Measurements from ENCODE around the gene METTL26.

The METTL26 gene

DNA sequence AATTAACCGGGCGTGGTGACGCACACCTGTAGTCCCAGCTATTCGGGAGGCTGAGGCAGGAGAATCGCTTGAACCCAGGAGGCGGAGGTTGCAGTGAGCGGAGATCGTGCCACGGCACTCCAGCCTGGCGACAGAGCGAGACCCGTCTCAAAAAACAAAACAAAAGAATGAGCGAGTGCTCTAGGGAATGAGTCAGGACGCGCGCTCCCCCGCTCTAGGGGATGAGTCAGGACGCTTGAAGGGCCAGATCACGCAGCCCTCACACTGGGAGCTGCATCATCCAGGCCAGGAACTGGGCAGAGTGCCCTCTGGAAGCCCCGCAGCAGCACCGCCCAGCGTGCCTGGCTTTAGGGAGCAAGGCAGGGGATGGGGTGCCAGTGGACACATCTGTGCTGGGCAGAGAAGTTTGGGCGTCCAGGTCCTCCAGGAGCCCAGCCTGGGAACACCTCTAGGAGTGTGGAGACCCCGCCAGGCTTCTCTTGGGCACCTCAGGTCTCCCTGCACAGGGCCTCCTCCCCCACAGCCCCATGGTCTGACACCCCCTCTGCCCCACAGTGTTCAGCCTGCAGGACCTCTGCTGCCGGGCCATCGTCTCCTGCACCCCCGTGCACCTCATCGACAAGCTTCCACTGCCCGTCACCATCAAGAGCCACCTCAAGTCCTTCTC, 9.2 kb downstream of the METTL26 start:
- no peak overlapping the region for H3K4me2 ChIP-seq
- no peak overlapping the region for H3K27ac ChIP-seq
- TF ChIP-seq Cebpa-rat (IDR thresholded peaks at IDR 0.05): no peak
- peaks cover 69% of the 10 kb centered on the region for H4K20me1 ChIP-seq
- H3K27me3 ChIP-seq: no peaks in the 10 kb centered on the region
- peaks cover 43% of the 10 kb centered on the region for H3K36me3 ChIP-seq
- no peak overlapping the region for H3K9ac ChIP-seq
- peaks cover 51% of the 10 kb centered on the region for H3K4me1 ChIP-seq
- no peaks in the 10 kb centered on the region for H3K9me3 ChIP-seq
- no peak overlapping the region for H3K4me3 ChIP-seq

GRCh38 chr16:625977-626765, 9.9 kb downstream of the METTL26 start:
- Histone ChIP-seq H3K9ac (no peak overlapping the region), H3K4me2 (no peak overlapping the region), H3K36me3 (peaks cover 43% of the 10 kb centered on the region), H3K9me3 (no peaks in the 10 kb centered on the region), H4K20me1 (peaks cover 74% of the 10 kb centered on the region), H3K4me1 (peaks cover 56% of the 10 kb centered on the region), H3K4me3 (no peak overlapping the region), H3K27me3 (no peaks in the 10 kb centered on the region), H3K27ac (no peak overlapping the region)
- TF ChIP-seq Cebpa-rat (IDR thresholded peaks at IDR 0.05): no peak

- H3K4me2 ChIP-seq: peak overlapping the region; percentile 58
- peaks cover 43% of the 10 kb centered on the region for H3K36me3 ChIP-seq
- TF ChIP-seq Cebpa-rat (IDR thresholded peaks at IDR 0.05): no peak
- no peaks in the 10 kb centered on the region for H3K9me3 ChIP-seq
- peaks cover 71% of the 10 kb centered on the region for H4K20me1 ChIP-seq
- H3K9ac ChIP-seq: peak overlapping the region; percentile 29; the same call in 1 of the 2 replicates
- H3K4me1 ChIP-seq: peaks cover 53% of the 10 kb centered on the region
- H3K27ac ChIP-seq: no peak overlapping the region
- no peaks in the 10 kb centered on the region for H3K27me3 ChIP-seq
- no peak overlapping the region for H3K4me3 ChIP-seq
These were observed 10.8 kb downstream of the METTL26 start for GRCh38 chr16:625117-625976.

GRCh38 chr16:624526-625070, 11.5 kb downstream of the METTL26 start:
- H3K4me3 ChIP-seq: no peak overlapping the region
- no peak for TF ChIP-seq Cebpa-rat (IDR thresholded peaks at IDR 0.05)
- H3K27ac ChIP-seq: no peak overlapping the region
- peaks cover 69% of the 10 kb centered on the region for H4K20me1 ChIP-seq
- peak overlapping the region; percentile 29; the same call in 1 of the 2 replicates for H3K9ac ChIP-seq
- peak overlapping the region; percentile 58 for H3K4me2 ChIP-seq
- H3K9me3 ChIP-seq: no peaks in the 10 kb centered on the region
- H3K27me3 ChIP-seq: no peaks in the 10 kb centered on the region
- peaks cover 43% of the 10 kb centered on the region for H3K36me3 ChIP-seq
- peaks cover 55% of the 10 kb centered on the region for H3K4me1 ChIP-seq

GRCh38 chr16:622920-623280, 13.2 kb downstream of the METTL26 start:
- H3K9ac ChIP-seq: no peak overlapping the region
- no peaks in the 10 kb centered on the region for H3K27me3 ChIP-seq
- H3K4me3 ChIP-seq: no peak overlapping the region
- H3K9me3 ChIP-seq: no peaks in the 10 kb centered on the region
- no peak for TF ChIP-seq Cebpa-rat (IDR thresholded peaks at IDR 0.05)
- no peak overlapping the region for H3K27ac ChIP-seq
- peaks cover 35% of the 10 kb centered on the region for H3K36me3 ChIP-seq
- H3K4me2 ChIP-seq: no peak overlapping the region
- H3K4me1 ChIP-seq: peaks cover 53% of the 10 kb centered on the region
- peaks cover 84% of the 10 kb centered on the region for H4K20me1 ChIP-seq

GRCh38 chr16:621526-622105, 14.5 kb downstream of the METTL26 start:
- peaks cover 51% of the 10 kb centered on the region for H3K4me1 ChIP-seq
- peak overlapping the region; percentile 53; the same call in 1 of the 2 replicates for H3K9ac ChIP-seq
- H4K20me1 ChIP-seq: peaks cover 85% of the 10 kb centered on the region
- H3K9me3 ChIP-seq: no peaks in the 10 kb centered on the region
- no peaks in the 10 kb centered on the region for H3K27me3 ChIP-seq
- peak overlapping the region; percentile 56 for H3K4me2 ChIP-seq
- peak overlapping the region; percentile 44 for H3K27ac ChIP-seq
- H3K4me3 ChIP-seq: no peak overlapping the region
- TF ChIP-seq Cebpa-rat (IDR thresholded peaks at IDR 0.05): no peak
- H3K36me3 ChIP-seq: peaks cover 32% of the 10 kb centered on the region

DNA sequence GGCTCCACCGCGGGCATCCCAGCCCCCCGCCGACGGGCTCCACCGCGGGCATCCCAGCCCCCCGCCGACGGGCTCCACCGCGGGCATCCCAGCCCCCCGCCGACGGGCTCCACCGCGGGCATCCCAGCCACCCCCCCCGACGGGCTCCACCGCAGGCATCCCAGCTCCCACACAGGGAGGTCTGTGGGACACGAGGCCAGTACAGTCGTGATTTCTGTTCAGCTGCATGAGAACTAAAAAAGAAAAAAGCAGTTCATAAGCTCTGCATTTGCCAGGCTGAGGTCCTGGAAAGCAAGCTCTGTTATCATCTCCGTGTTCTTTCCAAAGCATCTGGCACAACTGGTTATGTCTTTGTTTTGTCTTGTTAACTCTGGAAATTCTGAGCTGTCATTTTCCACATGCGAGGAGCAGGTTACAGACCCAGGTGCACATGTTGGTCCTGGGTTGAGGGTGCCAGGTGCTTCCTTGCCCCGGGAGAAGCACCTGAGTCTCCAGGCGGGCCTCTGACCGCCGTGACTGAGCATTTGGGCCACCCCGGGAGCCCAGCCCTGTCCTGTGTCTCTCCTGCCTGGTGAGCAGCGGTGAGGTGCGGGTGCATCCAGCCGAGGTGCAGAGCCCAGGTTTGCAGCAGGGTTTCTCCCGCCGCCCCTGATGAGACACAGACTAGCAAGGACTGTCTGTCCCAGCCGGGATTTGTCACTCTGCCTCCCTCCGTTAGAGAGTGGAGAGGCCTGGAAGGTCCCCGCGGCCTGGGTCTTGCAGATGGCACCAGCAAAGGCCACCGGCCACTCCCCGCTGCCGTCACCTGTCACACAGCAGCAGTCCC, 15.2 kb downstream of the METTL26 start:
- TF ChIP-seq Cebpa-rat (IDR thresholded peaks at IDR 0.05): no peak
- Histone ChIP-seq H3K36me3 (peaks cover 25% of the 10 kb centered on the region), H3K27me3 (no peaks in the 10 kb centered on the region), H3K4me1 (peaks cover 51% of the 10 kb centered on the region), H3K4me2 (peak overlapping the region; percentile 56), H4K20me1 (peaks cover 83% of the 10 kb centered on the region), H3K9ac (peak overlapping the region; percentile 53; the same call in 1 of the 2 replicates), H3K27ac (peak overlapping the region; percentile 44), H3K4me3 (no peak overlapping the region), H3K9me3 (no peaks in the 10 kb centered on the region)

- Histone ChIP-seq H3K36me3 (peaks cover 16% of the 10 kb centered on the region; the same call in 1 of the 2 replicates), H3K4me1 (peaks cover 52% of the 10 kb centered on the region), H3K9me3 (no peaks in the 10 kb centered on the region), H3K4me3 (no peak overlapping the region), H4K20me1 (peaks cover 81% of the 10 kb centered on the region), H3K27me3 (no peaks in the 10 kb centered on the region), H3K4me2 (no peak overlapping the region), H3K27ac (no peak overlapping the region), H3K9ac (no peak overlapping the region)
- no peak for TF ChIP-seq Cebpa-rat (IDR thresholded peaks at IDR 0.05)
These were observed 16.5 kb downstream of the METTL26 start for GRCh38 chr16:619476-620100.
